ENCODE results near the gene CLPSL1.

- TF ChIP-seq, protein P1, sequence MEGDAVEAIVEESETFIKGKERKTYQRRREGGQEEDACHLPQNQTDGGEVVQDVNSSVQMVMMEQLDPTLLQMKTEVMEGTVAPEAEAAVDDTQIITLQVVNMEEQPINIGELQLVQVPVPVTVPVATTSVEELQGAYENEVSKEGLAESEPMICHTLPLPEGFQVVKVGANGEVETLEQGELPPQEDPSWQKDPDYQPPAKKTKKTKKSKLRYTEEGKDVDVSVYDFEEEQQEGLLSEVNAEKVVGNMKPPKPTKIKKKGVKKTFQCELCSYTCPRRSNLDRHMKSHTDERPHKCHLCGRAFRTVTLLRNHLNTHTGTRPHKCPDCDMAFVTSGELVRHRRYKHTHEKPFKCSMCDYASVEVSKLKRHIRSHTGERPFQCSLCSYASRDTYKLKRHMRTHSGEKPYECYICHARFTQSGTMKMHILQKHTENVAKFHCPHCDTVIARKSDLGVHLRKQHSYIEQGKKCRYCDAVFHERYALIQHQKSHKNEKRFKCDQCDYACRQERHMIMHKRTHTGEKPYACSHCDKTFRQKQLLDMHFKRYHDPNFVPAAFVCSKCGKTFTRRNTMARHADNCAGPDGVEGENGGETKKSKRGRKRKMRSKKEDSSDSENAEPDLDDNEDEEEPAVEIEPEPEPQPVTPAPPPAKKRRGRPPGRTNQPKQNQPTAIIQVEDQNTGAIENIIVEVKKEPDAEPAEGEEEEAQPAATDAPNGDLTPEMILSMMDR (IDR thresholded peaks at IDR 0.05; ENCODE audit: insufficient read depth, low read length): no peak
- TF ChIP-seq POLR2AphosphoS5 (IDR thresholded peaks at IDR 0.05; ENCODE audit: low read depth): no peak
- no peak for TF ChIP-seq GABPA (IDR thresholded peaks at IDR 0.05; ENCODE audit: low read depth)
Observed at GRCh38 chr6:35746516-35746915, 34.3 kb upstream of the CLPSL1 start.
